K562 (cell line): Measurements from ENCODE around the gene UNC13A. TPM values are rescaled to one million over a fixed set of nuclear protein-coding genes. Genes with fewer than 3 reads are reported as not detected.
A peak's percentile ranks its signal among the peaks of the same experiment; 100 is the strongest.

Source experiments
- ATAC-seq: fragments of 200-7000 bp; cut with Tn5 transposase; 3 replicates; pipeline ENCODE4 v1.9.1; 2020; ENCODE audit warnings: moderate library complexity
- BruUV-seq: library from RNA; stranded (reverse); fragments of 400-500 nt; replicated peaks from 2 replicates; lab custom pipeline; 2021; lab: Mats Ljungman, UMichigan
- CTCF ChIA-PET: fragments of 300-600 bp; formaldehyde crosslinking; extraction: SDS; loops from one replicate; lab custom pipeline; 2021; ENCODE audit warnings: low intra/inter-chr PET ratio; lab: Yijun Ruan, JAX
- POLR2A ChIA-PET: fragments of 300-600, 350-650 bp; sonication (Branson Sonifier 250); formaldehyde crosslinking; extraction: SDS; loops from one replicate; lab custom pipeline; 2021; ENCODE audit warnings: antibody characterized with exemption, inconsistent platforms; lab: Yijun Ruan, JAX
- DNase-seq, 4 experiments: peaks; one replicate each; pipeline versions ENCODE4 v3.0.0 to v3.0.0-alpha.2; 2011 to 2018; ENCODE audit warnings: low spot score in 3 of 4, mixed read lengths in 3 of 4; ENCODE audit errors: extremely low read depth in 1 of 4
- FAIRE-seq: peaks from 2 replicates; lab custom pipeline; 2011; peaks lifted over from hg19 to GRCh38; lab: Jason Lieb, UNC
- H2AFZ ChIP-seq: 2 replicates; pipeline ENCODE4 v1.6.0; 2011; ENCODE audit warnings: low read depth, low read length, control low read depth, inconsistent platforms
- H3K27ac ChIP-seq: fragments of 200-600 bp; 3 replicates; pipeline ENCODE4 v1.8.0; 2011; ENCODE audit warnings: low read depth, mild to moderate bottlenecking, control low read depth, inconsistent platforms, low read length, moderate library complexity, mixed read lengths; ENCODE audit errors: extremely low read depth
- H3K27me3 ChIP-seq, 2 experiments: fragments of 300-600 bp in 1 of 2; 2 replicates in 1 of 2; 3 replicates in 1 of 2; pipeline versions ENCODE4 v1.6.0 to v1.8.0; 2011; ENCODE audit warnings: inconsistent platforms in 2 of 2, low read length in 2 of 2, mild to moderate bottlenecking in 1 of 2, mixed read lengths in 1 of 2, moderate library complexity in 1 of 2; ENCODE audit not compliant: control insufficient read depth in 2 of 2, insufficient read depth in 2 of 2
- H3K36me3 ChIP-seq: fragments of 300-600 bp; 3 replicates; pipeline ENCODE4 v1.8.0; 2011; ENCODE audit warnings: mild to moderate bottlenecking, low read length, inconsistent platforms; ENCODE audit not compliant: control insufficient read depth, insufficient read depth
- H3K4me1 ChIP-seq, 2 experiments: fragments of 200-600 bp in 1 of 2; replicated peaks in 1 of 2; 2 replicates in 1 of 2; 3 replicates in 1 of 2; pipeline versions ENCODE4 v1.5.1 to v1.8.0; 2011; ENCODE audit warnings: inconsistent platforms in 2 of 2, low read length in 2 of 2, mild to moderate bottlenecking in 1 of 2, mixed read lengths in 1 of 2, moderate library complexity in 1 of 2; ENCODE audit not compliant: control insufficient read depth in 2 of 2, insufficient read depth in 2 of 2
- H3K4me2 ChIP-seq: 2 replicates; pipeline ENCODE4 v1.6.1; 2011; ENCODE audit warnings: low read length, control low read depth, inconsistent platforms, mixed read lengths; ENCODE audit not compliant: insufficient read depth
- H3K4me3 ChIP-seq: fragments of 200-600 bp; sonication (generic), shearing (Covaris generic); 2 replicates; pipeline ENCODE4 v1.5.1; 2016; ENCODE audit warnings: control low read depth, inconsistent platforms
- H3K79me2 ChIP-seq: fragments of 200-600 bp; 3 replicates; pipeline ENCODE4 v1.8.0; 2011; ENCODE audit warnings: low read length, inconsistent platforms; ENCODE audit not compliant: control insufficient read depth, insufficient read depth
- H3K9ac ChIP-seq, 2 experiments: 2 replicates each; pipeline versions ENCODE4 v1.6.0 to v1.6.1; 2011; ENCODE audit warnings: low read depth in 2 of 2, low read length in 2 of 2, control low read depth in 1 of 2, inconsistent platforms in 1 of 2, mild to moderate bottlenecking in 1 of 2, mixed read lengths in 1 of 2; ENCODE audit not compliant: insufficient read depth in 1 of 2
- H3K9me1 ChIP-seq: one replicate; pipeline ENCODE4 v1.6.0; 2011; ENCODE audit warnings: inconsistent platforms, mild to moderate bottlenecking, low read length, moderate library complexity; ENCODE audit not compliant: control insufficient read depth, insufficient read depth
- H3K9me3 ChIP-seq: replicated peaks from 2 replicates; pipeline ENCODE4 v1.5.1; 2011; ENCODE audit warnings: low read depth, low read length, inconsistent platforms; ENCODE audit not compliant: control insufficient read depth, insufficient read depth
- H4K20me1 ChIP-seq: replicated peaks from 2 replicates; pipeline ENCODE4 v1.6.1; 2011; ENCODE audit warnings: low read length, inconsistent platforms, mixed read lengths; ENCODE audit not compliant: control insufficient read depth, insufficient read depth
- ATF1 ChIP-seq, 2 experiments: fragments of 450-650 bp in 1 of 2; IDR thresholded peaks; 2 replicates each; pipeline ENCODE4 v1.6.1; 2016; ENCODE audit warnings: missing compliant biosample characterization in 1 of 2, missing genetic modification characterization in 1 of 2
- CXXC5 ChIP-seq: fragments of 250-450 bp; sonication (Bioruptor Pico); IDR thresholded peaks from 2 replicates; pipeline ENCODE4 v1.8.0; 2022; ENCODE audit warnings: inconsistent platforms, mild to moderate bottlenecking, moderate library complexity
- ELK1 ChIP-seq: sonication (generic); formaldehyde crosslinking; IDR thresholded peaks from 2 replicates; pipeline ENCODE4 v1.8.1; 2022; ENCODE audit warnings: missing genetic modification reagents
- HNRNPH1 ChIP-seq: fragments of 200-400 bp; formaldehyde crosslinking; optimal IDR thresholded peaks from 2 replicates; pipeline ENCODE3; 2017; ENCODE audit warnings: low read depth, mild to moderate bottlenecking, low read length, moderate library complexity
- MAZ ChIP-seq, 2 experiments: fragments of 450-650 bp in 1 of 2; sonication (generic) in 1 of 2; formaldehyde crosslinking; IDR thresholded peaks in 1 of 2; conservative IDR thresholded peaks in 1 of 2; 2 replicates each; pipeline versions ENCODE4 v1.4.0 to v1.5.0; 2020; ENCODE audit warnings: mild to moderate bottlenecking in 1 of 2, missing genetic modification reagents in 1 of 2
- MCM3 ChIP-seq: fragments of 450-650 bp; IDR thresholded peaks from 2 replicates; pipeline ENCODE4 v1.6.1; 2016
- PHB ChIP-seq: fragments of 250-450 bp; sonication (Bioruptor Pico); IDR thresholded peaks from 2 replicates; pipeline ENCODE4 v1.5.0; 2021
- PRMT5 ChIP-seq: sonication (generic); formaldehyde crosslinking; IDR thresholded peaks from 2 replicates; pipeline ENCODE4 v1.5.0; 2020; ENCODE audit warnings: missing genetic modification reagents
- RBM22 ChIP-seq: fragments of 200-400 bp; formaldehyde crosslinking; IDR thresholded peaks from 2 replicates; pipeline ENCODE4 v1.6.1; 2018; ENCODE audit warnings: low read length, low read depth; ENCODE audit not compliant: poor library complexity, severe bottlenecking
- SAFB2 ChIP-seq: fragments of 200-400 bp; formaldehyde crosslinking; IDR thresholded peaks from 2 replicates; pipeline ENCODE4 v1.6.1; 2018; ENCODE audit warnings: borderline replicate concordance, low read length, low read depth, moderate library complexity; ENCODE audit not compliant: severe bottlenecking
- SMAD4 ChIP-seq: fragments of 250-450 bp; sonication (Bioruptor Pico); conservative IDR thresholded peaks from 2 replicates; pipeline ENCODE4 v1.8.0; 2021; ENCODE audit warnings: inconsistent platforms, mild to moderate bottlenecking, moderate library complexity
- THAP12 ChIP-seq: fragments of 250-450 bp; sonication (Bioruptor Pico); IDR thresholded peaks from 2 replicates; pipeline ENCODE4 v1.9.0; 2021; ENCODE audit warnings: mild to moderate bottlenecking, inconsistent platforms
- ZKSCAN3 ChIP-seq: fragments of 250-450 bp; sonication (Bioruptor Pico); IDR thresholded peaks from 2 replicates; pipeline ENCODE4 v1.4.0; 2020
- WGBS: fragments of 100-300 bp; shearing (Covaris generic); methylation state at CpG from one replicate; pipeline ENCODE4 v1.1.6; 2016; ENCODE audit warnings: low coverage, mixed read lengths; ENCODE audit not compliant: insufficient coverage; ENCODE audit errors: missing lambda C conversion rate; 5-methylcytosine and 5-hydroxymethylcytosine counted together
- in situ Hi-C: fragments of 300-500 bp; cut with MboI; formaldehyde crosslinking; loops from 4 replicates; pipeline ENCODE4 v1.15.0; 2018; ENCODE audit warnings: inconsistent platforms, mixed read lengths
- intact Hi-C: fragments of 100-400 bp; cut with micrococcal nuclease; formaldehyde crosslinking; loops from 2 replicates; pipeline ENCODE4 v1.14.2; 2022
- polyA plus RNA-seq, 8 experiments: library from polyadenylated mRNA; depleted of rRNA in 4 of 8; stranded (reverse) in 5 of 8; unstranded in 3 of 8; fragments of >200 nt; fragmentation: Nextera tagmentation in 2 of 8; fragmentation: Illumina TruSeq in 1 of 8; extraction: Ambion mirVana in 2 of 8; extraction: Trizol in 1 of 8; gene quantifications; 2 replicates each; pipeline versions ENCODE4 v1.2.1 to v1.2.3, GENCODE V29; 2011 to 2014; ENCODE audit warnings: inconsistent platforms in 1 of 8, missing spikeins in 1 of 8
- total RNA-seq, 7 experiments: library from RNA; depleted of rRNA in 6 of 7; stranded (reverse); fragments of >200 nt in 6 of 7; fragmentation: Illumina TruSeq in 2 of 7; extraction: Trizol in 2 of 7; gene quantifications; 2 replicates each; pipeline versions ENCODE4 v1.2.1 to v1.2.3, GENCODE V29; 2011 to 2021; ENCODE audit warnings: low replicate concordance in 1 of 7
- TF ChIP-seq, protein P1 (sequence below): fragments of 250-450 bp; sonication (Bioruptor Pico); IDR thresholded peaks from 2 replicates; pipeline ENCODE4 v1.8.0; 2021; ENCODE audit warnings: borderline replicate concordance, mild to moderate bottlenecking, moderate library complexity; ENCODE audit not compliant: poor library complexity, severe bottlenecking
- TF ChIP-seq, protein P2 (sequence below): fragments of 450-650 bp; IDR thresholded peaks from 2 replicates; pipeline ENCODE4 v1.6.1; 2016; ENCODE audit warnings: missing biosample characterization, missing genetic modification characterization

The UNC13A gene
- total and polyA plus RNA-seq, 9 of the 15 experiments (the other 6 are each of a cell fraction or from before 2014, with no cell fraction given), result 0.03 to 1.0 (median 0.25) TPM

DNA sequence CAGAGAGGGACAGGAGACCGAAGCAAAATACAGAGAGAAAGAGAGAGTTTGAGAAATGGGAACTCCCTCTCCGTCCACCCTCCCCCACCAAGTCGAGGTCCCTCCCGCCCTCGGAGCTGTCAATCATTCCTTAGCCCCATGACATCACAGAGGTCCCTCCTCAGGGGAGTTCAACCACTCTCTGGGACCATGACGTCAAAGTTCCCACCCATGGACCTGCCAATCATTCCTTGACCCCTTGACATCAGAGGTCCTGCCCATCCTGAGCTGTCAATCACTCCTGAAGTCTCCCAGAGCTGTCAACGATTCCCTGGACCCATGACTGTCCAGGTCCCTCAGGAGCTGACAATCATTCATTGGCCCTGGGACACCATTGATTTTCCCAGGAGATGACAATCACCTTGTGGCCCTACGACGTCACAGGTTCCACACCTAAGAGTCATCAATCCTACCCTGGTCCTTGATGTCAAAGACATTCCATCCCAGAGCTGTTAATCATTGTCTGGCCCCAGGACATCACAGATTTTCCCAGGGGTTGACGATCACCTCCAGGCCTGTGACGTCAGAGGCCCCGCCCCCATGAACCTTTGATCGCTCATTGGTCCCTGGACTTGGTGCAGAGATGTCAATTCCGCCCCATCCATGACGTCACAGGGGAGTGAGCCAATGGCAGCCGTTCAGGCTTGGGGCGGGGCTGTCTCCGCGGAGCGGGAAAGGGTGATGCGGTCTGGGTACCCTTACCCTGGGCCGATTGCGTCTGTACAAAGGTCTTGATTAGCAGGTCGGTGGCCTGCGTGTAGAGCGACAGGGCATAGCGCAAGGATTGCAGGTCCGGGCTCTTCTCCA, 71.0 kb downstream of the UNC13A start:
- no TSS peak for BruUV-seq
- Histone ChIP-seq H3K9me1 (peaks cover 3% of the 10 kb centered on the region), H3K79me2 (no peaks in the 10 kb centered on the region), H2AFZ (peak overlapping the region; percentile 91), H3K36me3 (no peaks in the 10 kb centered on the region), H3K4me1 (peaks cover 2 to 34% of the 10 kb centered on the region in 2 experiments; a peak in 4 of 5 replicates), H3K9me3 (peaks cover 6% of the 10 kb centered on the region; the same call in 1 of the 2 replicates), H3K4me2 (peak overlapping the region; percentile 89), H4K20me1 (peaks cover 5% of the 10 kb centered on the region), H3K27me3 (no peaks in the 10 kb centered on the region; a peak in 1 of 5 replicates), H3K27ac (peak overlapping the region; percentile 82), H3K9ac (peak overlapping the region; percentile 75 to 99), H3K4me3 (peak overlapping the region; percentile 47)
- WGBS, result 8% methylated on average over 26 of the region's 28 CpGs
- ATAC-seq (peak; percentile 91), DNase-seq (peak; percentile 92 to 97 (median 94)), FAIRE-seq (peak; percentile 98)
- ChIA-PET POLR2A (interaction anchor here (0.6 to 1.7 kb wide), 6 partner anchors 10 to 1499 kb away, joined by 3 to 6 read pairs (median 3); no protein-coding TSS in a partner anchor), CTCF (no interaction called here)
- in situ Hi-C loops (no loop called here), intact Hi-C loops (loop anchor here (1.0 kb wide), 1 partner anchor 38 kb away; no protein-coding TSS in a partner anchor)
- peak in 1 of 2 experiments; percentile 42; a peak in 2 of 4 replicates for TF ChIP-seq MAZ (CRISPR knock-in tag; conservative IDR thresholded peaks at IDR 0.05 in 1 of 2, IDR thresholded peaks at IDR 0.05 in 1 of 2)
- TF ChIP-seq PRMT5 (CRISPR knock-in tag), result no peak
- TF ChIP-seq THAP12 (CRISPR knock-in tag), result no peak
- TF ChIP-seq ELK1 (CRISPR knock-in tag), result no peak
- TF ChIP-seq, protein P1, sequence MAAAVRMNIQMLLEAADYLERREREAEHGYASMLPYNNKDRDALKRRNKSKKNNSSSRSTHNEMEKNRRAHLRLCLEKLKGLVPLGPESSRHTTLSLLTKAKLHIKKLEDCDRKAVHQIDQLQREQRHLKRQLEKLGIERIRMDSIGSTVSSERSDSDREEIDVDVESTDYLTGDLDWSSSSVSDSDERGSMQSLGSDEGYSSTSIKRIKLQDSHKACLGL (CRISPR knock-in tag), result no peak
- no peak for TF ChIP-seq HNRNPH1
- TF ChIP-seq MCM3, result no peak
- TF ChIP-seq PHB (CRISPR knock-in tag), result no peak
- TF ChIP-seq SMAD4 (CRISPR knock-in tag), result no peak
- TF ChIP-seq RBM22, result no peak
- TF ChIP-seq SAFB2, result no peak
- no peak; the same call in none of the 2 replicates for TF ChIP-seq CXXC5
- TF ChIP-seq ATF1 (CRISPR knock-in tag; IDR thresholded peaks at IDR 0.05), result peak; percentile 84
- peak; percentile 100 for TF ChIP-seq ATF1 (tag; IDR thresholded peaks at IDR 0.05)
- TF ChIP-seq, protein P2, sequence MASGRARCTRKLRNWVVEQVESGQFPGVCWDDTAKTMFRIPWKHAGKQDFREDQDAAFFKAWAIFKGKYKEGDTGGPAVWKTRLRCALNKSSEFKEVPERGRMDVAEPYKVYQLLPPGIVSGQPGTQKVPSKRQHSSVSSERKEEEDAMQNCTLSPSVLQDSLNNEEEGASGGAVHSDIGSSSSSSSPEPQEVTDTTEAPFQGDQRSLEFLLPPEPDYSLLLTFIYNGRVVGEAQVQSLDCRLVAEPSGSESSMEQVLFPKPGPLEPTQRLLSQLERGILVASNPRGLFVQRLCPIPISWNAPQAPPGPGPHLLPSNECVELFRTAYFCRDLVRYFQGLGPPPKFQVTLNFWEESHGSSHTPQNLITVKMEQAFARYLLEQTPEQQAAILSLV (tag), result no peak
- no peak for TF ChIP-seq ZKSCAN3 (CRISPR knock-in tag)
